Gastrocnemius medialis (tissue), 4 donors: ENCODE data around the gene DNTTIP2.

Experiments used
- POLR2A ChIP-seq, 2 donors: fragments of 450-650 bp; IDR thresholded peaks; one replicate each; pipeline ENCODE4 v1.6.1; 2017; ENCODE audit warnings: antibody characterized with exemption in 2 of 2, mild to moderate bottlenecking in 2 of 2, moderate library complexity in 2 of 2
- TF ChIP-seq, protein P1 (sequence below), 5 experiments: fragments of 450-650 bp in 3 of 5; fragments of 200-600 bp in 2 of 5; sonication (generic) in 2 of 5; IDR thresholded peaks in 4 of 5; conservative IDR thresholded peaks in 1 of 5; 1 replicate in 4 of 5; 2 replicates in 1 of 5; pipeline ENCODE4 v1.5.1; 2016 to 2019; ENCODE audit warnings: antibody characterized with exemption in 5 of 5, mild to moderate bottlenecking in 3 of 5, moderate library complexity in 3 of 5

DNA sequence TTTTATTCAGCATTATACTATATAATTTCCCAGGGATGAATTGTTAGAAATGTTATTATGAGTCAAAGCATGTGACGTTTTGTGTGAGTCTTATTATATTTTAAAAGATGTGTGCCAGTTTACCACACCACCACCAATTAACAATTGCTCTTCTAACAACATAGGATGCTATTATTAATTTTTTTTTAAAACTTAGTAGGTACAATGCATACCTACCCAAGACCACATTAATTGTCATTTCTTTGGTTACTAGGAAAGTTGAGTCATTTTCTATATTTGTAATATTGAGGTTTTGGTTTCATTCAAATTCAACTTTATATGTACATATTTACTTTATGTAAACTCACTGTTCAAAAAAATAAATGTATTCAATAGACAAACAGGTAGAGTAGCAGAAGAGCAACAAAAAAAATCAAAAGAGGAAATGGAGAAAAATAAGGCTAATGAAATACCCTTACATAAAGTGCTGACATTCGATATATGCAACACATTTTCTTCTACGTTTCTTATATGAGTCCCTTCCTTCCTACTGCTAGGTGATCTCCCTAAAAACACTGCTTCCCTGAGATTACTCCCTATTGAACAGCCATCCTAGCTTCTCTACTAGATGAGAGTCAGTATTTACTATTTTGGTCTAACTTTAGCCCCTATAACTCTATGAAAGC, 20.7 kb upstream of the DNTTIP2 start:
- TF ChIP-seq POLR2A (IDR thresholded peaks at IDR 0.05), result no peak
- TF ChIP-seq, protein P1, sequence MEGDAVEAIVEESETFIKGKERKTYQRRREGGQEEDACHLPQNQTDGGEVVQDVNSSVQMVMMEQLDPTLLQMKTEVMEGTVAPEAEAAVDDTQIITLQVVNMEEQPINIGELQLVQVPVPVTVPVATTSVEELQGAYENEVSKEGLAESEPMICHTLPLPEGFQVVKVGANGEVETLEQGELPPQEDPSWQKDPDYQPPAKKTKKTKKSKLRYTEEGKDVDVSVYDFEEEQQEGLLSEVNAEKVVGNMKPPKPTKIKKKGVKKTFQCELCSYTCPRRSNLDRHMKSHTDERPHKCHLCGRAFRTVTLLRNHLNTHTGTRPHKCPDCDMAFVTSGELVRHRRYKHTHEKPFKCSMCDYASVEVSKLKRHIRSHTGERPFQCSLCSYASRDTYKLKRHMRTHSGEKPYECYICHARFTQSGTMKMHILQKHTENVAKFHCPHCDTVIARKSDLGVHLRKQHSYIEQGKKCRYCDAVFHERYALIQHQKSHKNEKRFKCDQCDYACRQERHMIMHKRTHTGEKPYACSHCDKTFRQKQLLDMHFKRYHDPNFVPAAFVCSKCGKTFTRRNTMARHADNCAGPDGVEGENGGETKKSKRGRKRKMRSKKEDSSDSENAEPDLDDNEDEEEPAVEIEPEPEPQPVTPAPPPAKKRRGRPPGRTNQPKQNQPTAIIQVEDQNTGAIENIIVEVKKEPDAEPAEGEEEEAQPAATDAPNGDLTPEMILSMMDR (IDR thresholded peaks at IDR 0.05 in 4 of 5, conservative IDR thresholded peaks at IDR 0.05 in 1 of 5), result no peak
